ENCODE measurements around the gene ACVR1B. TPM values are rescaled to one million over a fixed set of nuclear protein-coding genes. Genes with fewer than 3 reads are reported as not detected.
A peak's percentile ranks its signal among the peaks of the same experiment; 100 is the strongest.
"Not testable (repeated sequence)": the region's sequence is repeated elsewhere in the genome, so short reads cannot be mapped to it uniquely, and the experiment has no call there.

Gene ACVR1B
- total RNA-seq, 1 donor from 2014 or later: 23.9 TPM

DNA sequence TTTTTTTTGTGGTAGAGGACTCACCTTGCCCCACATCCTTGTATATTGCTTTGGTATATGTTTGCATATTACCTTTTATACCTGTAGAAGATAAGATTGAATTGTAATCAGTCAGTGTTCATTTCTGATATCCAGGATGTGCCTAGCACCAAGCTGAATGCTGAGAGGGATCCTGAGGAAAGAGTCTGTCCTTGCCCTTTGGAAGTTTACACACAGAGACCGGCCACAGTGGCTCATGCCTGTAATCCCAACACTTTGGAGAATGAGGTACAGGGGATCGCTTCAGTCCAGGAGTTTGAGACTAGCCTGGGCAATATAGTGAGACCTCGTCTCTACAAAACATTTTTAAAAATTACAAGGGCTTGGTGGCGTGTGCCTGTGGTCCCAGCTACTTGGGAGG, 8.4 kb downstream of the ACVR1B start:
- DNase-seq (ENCODE audit: low spot score): no peak
- intact Hi-C loops (cut with DNase I): no loop called here
- no peak for ATAC-seq

DNA sequence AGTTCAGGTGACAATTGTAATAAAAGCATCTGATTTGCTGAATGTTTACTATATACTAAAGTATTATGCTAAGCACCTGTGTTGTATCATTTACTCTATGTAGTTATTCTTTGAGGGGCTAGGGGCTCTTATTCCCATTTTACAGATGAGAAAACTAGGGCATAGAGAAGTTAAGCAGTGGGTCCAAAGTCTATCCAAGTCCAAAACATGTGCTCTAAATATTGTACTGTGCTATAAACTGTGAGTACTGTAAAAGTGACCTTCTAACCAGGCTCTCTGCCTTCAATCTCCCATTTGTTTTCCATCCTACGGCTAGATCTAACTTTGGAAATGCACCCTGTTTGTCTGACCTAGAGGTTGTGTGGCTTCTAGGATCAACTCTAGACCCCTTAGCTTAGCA, 9.0 kb downstream of the ACVR1B start:
- no peak for ATAC-seq
- no peak for DNase-seq (ENCODE audit: low spot score)
- intact Hi-C loops (cut with DNase I): no loop called here

GRCh38 chr12:51960890-51961289, 9.4 kb downstream of the ACVR1B start:
- ATAC-seq (no peak), DNase-seq (ENCODE audit: low spot score) (no peak)
- intact Hi-C loops (cut with DNase I): no loop called here

- intact Hi-C loops (cut with DNase I): no loop called here
- no peak for DNase-seq (ENCODE audit: low spot score)
Observed at GRCh38 chr12:51961834-51962233, 10.3 kb downstream of the ACVR1B start.

GRCh38 chr12:51962737-51963136, 11.2 kb downstream of the ACVR1B start:
- intact Hi-C loops (cut with DNase I): no loop called here
- no peak for DNase-seq (ENCODE audit: low spot score)
- no peak for ATAC-seq

More at GRCh38 chr12:51961834-51962233, 10.3 kb downstream of the ACVR1B start:
- no peak for ATAC-seq

DNA sequence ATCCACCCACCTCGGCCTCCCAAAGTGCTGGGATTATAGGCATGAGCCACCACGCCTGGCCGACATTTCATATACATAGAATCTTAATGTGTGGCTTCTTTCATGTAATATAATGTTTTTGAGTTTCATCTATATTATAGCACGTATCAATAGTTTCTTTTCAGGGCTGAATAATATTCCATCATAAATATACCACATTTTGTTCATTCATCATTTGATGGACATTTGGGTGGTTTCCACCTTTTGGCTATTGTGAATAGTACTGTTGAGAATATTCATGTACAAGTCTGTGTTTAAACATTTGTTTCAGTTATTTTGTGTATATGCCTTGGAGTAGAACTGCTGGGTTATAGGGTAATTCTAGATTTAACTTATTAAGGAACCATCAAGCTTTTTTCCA, 12.0 kb downstream of the ACVR1B start:
- ATAC-seq (no peak), DNase-seq (ENCODE audit: low spot score) (no peak)
- intact Hi-C loops (cut with DNase I): no loop called here

- no peak for DNase-seq (ENCODE audit: low spot score)
- no peak for ATAC-seq
- intact Hi-C loops (cut with DNase I): no loop called here
Observed at GRCh38 chr12:51969643-51970042, 18.1 kb downstream of the ACVR1B start.

- intact Hi-C loops (cut with DNase I): no loop called here
- DNase-seq (ENCODE audit: low spot score) (no peak), ATAC-seq (no peak)
Observed at GRCh38 chr12:51970904-51971646, 19.6 kb downstream of the ACVR1B start.

DNA sequence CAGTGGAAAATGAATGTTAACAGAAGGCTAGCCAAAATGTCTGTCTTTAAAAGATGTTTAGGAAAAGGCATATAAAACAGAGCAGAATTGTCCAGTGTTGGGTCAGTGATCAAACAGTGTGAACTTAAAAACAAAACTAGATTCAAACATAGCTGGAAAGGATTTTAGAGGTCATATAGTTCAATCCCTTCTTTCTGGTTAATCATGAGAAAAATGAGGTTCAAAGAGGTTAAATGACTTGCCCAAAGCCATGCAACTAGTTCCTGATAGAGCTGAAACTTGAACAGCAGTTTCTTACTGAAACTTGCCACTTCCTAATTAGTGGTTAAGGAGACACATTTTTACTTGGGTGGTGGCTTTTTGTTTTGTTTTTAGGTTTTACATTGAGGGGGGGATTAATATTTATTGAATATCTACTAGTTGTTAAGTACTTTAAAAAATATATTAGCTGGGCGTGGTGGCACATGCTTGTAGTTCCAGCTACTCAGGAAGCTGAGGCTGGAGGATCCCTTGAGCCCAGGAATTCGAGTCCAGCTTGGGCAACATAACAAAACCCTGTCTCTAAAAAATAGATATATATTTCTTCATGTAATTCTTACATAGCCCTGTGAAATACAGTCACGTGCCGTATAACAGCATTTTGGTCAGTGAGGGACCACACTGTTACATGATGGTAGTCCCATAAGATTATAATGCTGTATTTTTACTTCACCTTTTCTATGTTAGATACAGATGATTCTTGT, 20.4 kb downstream of the ACVR1B start:
- intact Hi-C loops (cut with DNase I): no loop called here
- ATAC-seq: no peak
- DNase-seq (ENCODE audit: low spot score): no peak

GRCh38 chr12:51972422-51972812, 20.9 kb downstream of the ACVR1B start:
- ATAC-seq (no peak), DNase-seq (ENCODE audit: low spot score) (no peak)
- intact Hi-C loops (cut with DNase I): no loop called here

GRCh38 chr12:51972849-51973273, 21.4 kb downstream of the ACVR1B start:
- DNase-seq (ENCODE audit: low spot score) (no peak), ATAC-seq (peak; percentile 71)
- intact Hi-C loops (cut with DNase I): no loop called here

DNA sequence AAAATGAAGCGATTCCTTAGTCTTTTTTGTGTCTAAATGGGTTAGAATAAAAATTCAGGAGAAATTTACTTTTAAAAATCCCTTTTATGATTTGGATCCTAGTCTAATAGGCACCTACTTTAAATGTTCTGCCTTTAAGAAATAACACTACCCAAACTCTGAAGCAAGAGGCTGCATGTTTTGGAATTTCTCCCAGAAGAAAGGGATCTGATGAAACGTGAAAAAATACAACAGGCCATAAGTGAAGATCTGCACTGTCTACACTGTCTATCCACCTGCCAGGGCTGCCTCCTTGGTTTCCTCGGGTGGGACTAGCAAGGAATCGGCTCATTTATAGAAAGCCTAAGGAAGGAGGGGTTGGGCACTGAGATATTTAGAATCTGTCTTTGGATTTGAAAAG, 22.1 kb downstream of the ACVR1B start:
- intact Hi-C loops (cut with DNase I): no loop called here
- no peak for DNase-seq (ENCODE audit: low spot score)
- peak; percentile 53 for ATAC-seq

DNA sequence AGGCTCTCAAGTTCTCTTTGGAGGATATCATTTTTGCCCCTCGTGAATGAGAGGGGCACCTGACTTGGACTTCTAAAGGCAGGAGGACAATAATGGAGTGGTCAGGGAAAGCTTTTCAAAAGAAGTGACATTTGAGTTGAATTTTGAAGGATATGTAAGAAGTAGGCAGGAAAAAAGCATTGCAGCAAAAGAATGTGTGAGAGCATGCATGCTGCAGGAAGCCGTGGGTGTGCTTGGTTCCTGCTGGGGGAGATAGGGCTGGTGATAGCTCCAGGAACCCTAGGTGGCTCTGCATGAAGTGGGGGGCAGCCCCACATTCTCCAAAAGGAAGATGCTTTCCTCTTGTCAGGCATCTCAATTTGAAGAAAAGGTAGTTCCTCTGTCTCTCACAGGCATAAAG, 23.1 kb downstream of the ACVR1B start:
- ATAC-seq: no peak
- intact Hi-C loops (cut with DNase I): no loop called here

GRCh38 chr12:51975196-51975595, 23.7 kb downstream of the ACVR1B start:
- no peak for DNase-seq (ENCODE audit: low spot score)
- intact Hi-C loops (cut with DNase I): no loop called here
- ATAC-seq: no peak

More for the DNA sequence above, 23.1 kb downstream of the ACVR1B start:
- DNase-seq (ENCODE audit: low spot score): no peak

DNA sequence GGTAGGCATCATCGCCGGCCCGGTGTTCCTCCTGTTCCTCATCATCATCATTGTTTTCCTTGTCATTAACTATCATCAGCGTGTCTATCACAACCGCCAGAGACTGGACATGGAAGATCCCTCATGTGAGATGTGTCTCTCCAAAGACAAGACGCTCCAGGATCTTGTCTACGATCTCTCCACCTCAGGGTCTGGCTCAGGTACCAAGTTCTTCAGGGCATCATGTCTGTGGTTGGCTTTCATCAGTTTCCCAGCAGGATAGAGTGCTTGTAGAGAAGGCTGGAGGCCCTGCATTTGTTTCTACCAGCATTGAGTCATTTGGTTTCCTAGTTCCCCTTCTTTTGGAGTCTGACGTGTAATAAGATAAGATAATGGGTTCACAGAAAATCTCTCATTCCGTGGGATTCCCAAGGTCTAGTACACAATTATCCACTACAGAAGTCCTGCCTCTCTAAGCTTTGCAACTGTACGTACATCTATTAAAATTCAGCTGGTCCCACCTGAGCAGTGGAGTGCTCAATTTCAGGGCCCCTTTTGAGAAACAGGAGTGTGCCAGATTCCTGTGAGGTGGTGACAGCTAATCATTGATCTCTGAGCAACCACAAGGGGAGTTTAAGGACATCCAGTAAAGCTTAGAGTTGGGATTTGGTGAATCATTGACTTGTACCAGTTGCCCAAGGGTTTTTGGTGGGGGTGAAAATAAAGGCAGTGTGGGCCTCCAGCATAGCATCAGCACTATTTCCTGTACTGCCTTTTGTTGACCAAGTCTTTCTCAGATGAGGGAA, 25.1 kb downstream of the ACVR1B start:
- no peak for ATAC-seq
- intact Hi-C loops (cut with DNase I): no loop called here
- no peak for DNase-seq (ENCODE audit: low spot score)

DNA sequence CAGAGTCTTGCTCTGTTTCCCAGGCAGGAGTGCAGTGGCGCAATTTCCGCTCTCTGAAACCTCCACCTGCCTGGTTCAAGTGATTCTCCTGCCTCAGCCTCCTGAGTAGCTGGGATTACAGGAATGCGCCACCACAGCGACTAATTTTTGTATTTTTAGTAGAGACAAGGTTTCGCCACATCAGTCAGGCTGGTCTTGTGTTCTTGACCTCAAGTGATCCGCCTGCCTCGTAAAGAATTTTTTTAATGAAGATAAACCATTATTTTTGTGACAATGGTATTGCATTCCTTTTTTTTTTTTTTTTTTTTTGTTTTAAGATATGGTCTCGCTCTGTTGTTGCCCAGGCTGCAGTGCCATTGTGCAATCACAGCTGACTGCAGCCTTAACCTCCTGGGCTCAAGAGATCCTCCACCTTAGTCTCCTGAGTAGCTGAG, 25.8 kb downstream of the ACVR1B start:
- ATAC-seq: no peak
- intact Hi-C loops (cut with DNase I): no loop called here
- DNase-seq (ENCODE audit: low spot score): no peak

DNA sequence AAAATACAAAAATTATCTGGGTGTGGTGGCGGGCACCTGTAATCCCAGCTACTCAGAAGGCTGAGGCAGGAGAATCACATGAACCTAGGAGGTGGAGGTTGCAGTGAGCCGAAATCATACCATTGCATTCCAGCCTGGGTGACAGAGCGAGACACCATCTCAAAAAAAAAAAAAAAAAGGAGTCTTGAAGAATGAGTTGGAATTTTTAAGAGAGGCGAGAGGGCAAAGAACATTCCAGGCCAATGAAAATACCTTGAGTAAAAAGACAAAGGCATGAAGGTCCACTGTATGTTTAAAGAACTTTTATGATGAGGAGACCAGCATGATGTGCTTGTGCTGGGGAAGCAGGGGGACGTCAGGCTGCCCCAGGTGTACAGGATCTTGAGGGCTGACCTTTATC, 27.8 kb downstream of the ACVR1B start:
- intact Hi-C loops (cut with DNase I); ATAC-seq; DNase-seq (ENCODE audit: low spot score): not testable (repeated sequence)

GRCh38 chr12:51980051-51980808, 28.7 kb downstream of the ACVR1B start:
- DNase-seq (ENCODE audit: low spot score): peak; percentile 80
- ATAC-seq: peak; percentile 92
- intact Hi-C loops (cut with DNase I): no loop called here

- intact Hi-C loops (cut with DNase I): no loop called here
- ATAC-seq: no peak
- DNase-seq (ENCODE audit: low spot score): no peak
Observed at GRCh38 chr12:51980809-51981127, 29.3 kb downstream of the ACVR1B start.
